Naive B cell (primary cell): ENCODE results near the gene SMTN. TPM values are rescaled to one million over a fixed set of nuclear protein-coding genes. Genes with fewer than 3 reads are reported as not detected.
A peak's percentile ranks its signal among the peaks of the same experiment; 100 is the strongest.

Experiments used
- ATAC-seq, 2 donors: fragments of 150-1000 bp; cut with Tn5 transposase; 2 replicates each; pipeline ENCODE4 v1.10.0; 2021; ENCODE audit warnings: low read depth in 2 of 2, mild to moderate bottlenecking in 2 of 2, moderate library complexity in 2 of 2
- DNase-seq: peaks from one replicate; pipeline ENCODE4 v3.0.0; 2022
- H3K27ac Mint-ChIP-seq, 6 donors: one replicate each; pipeline ENCODE4 v1.8.0; 2020 to 2022; ENCODE audit warnings: mild to moderate bottlenecking in 6 of 6, mixed read lengths in 6 of 6, moderate library complexity in 5 of 6, inconsistent platforms in 2 of 6
- H3K27me3 Mint-ChIP-seq, 3 donors: one replicate each; pipeline ENCODE4 v1.8.0; 2021 to 2022; ENCODE audit warnings: mixed read lengths in 3 of 3, mild to moderate bottlenecking in 1 of 3
- H3K36me3 Mint-ChIP-seq, 2 donors: one replicate each; pipeline ENCODE4 v1.8.0; 2020 to 2022; ENCODE audit warnings: mixed read lengths in 2 of 2, inconsistent platforms in 1 of 2, mild to moderate bottlenecking in 1 of 2
- H3K4me1 Mint-ChIP-seq, 3 donors: one replicate each; pipeline ENCODE4 v1.8.0; 2020 to 2022; ENCODE audit warnings: mixed read lengths in 3 of 3, inconsistent platforms in 1 of 3, mild to moderate bottlenecking in 1 of 3, moderate library complexity in 1 of 3
- H3K4me3 Mint-ChIP-seq, 8 donors: one replicate each; pipeline ENCODE4 v1.8.0; 2020 to 2022; ENCODE audit warnings: mild to moderate bottlenecking in 8 of 8, mixed read lengths in 8 of 8, moderate library complexity in 8 of 8, inconsistent platforms in 2 of 8
- H3K9me3 Mint-ChIP-seq, 7 donors: one replicate each; pipeline ENCODE4 v1.8.0; 2020 to 2022; ENCODE audit warnings: mixed read lengths in 7 of 7, mild to moderate bottlenecking in 5 of 7, inconsistent platforms in 2 of 7, moderate library complexity in 1 of 7
- polyA plus RNA-seq, 6 donors: library from polyadenylated mRNA; unstranded; fragments of 300-500 nt; fragmentation: Illumina TruSeq; gene quantifications; one replicate each; pipeline ENCODE4 v1.2.3, GENCODE V29; 2021; ENCODE audit warnings: low read depth in 6 of 6

Gene SMTN
- polyA plus RNA-seq, 6 donors from 2014 or later = 0.27 to 1.0 (median 0.79) TPM; not detected in 3

- Mint-ChIP-seq H3K27me3 (no peaks in the 10 kb centered on the region), H3K4me1 (no peaks in the 10 kb centered on the region), H3K4me3 (no peak overlapping the region), H3K9me3 (peaks cover 0 to 2% (median 0%) of the 10 kb centered on the region in 7 donors), H3K36me3 (no peaks in the 10 kb centered on the region), H3K27ac (no peak overlapping the region)
- ATAC-seq = no peak
- DNase-seq = no peak
These were observed 17.6 kb downstream of the SMTN start for GRCh38 chr22:31098632-31099110.

GRCh38 chr22:31099386-31099785, 18.3 kb downstream of the SMTN start:
- H3K27ac Mint-ChIP-seq = no peak overlapping the region
- H3K36me3 Mint-ChIP-seq = no peaks in the 10 kb centered on the region
- no peak overlapping the region for H3K4me3 Mint-ChIP-seq
- H3K27me3 Mint-ChIP-seq = no peaks in the 10 kb centered on the region
- H3K4me1 Mint-ChIP-seq = no peaks in the 10 kb centered on the region
- H3K9me3 Mint-ChIP-seq = peaks cover 0 to 2% (median 0%) of the 10 kb centered on the region in 7 donors
- DNase-seq = no peak
- ATAC-seq = no peak

- Mint-ChIP-seq H3K27me3 (no peaks in the 10 kb centered on the region), H3K27ac (peak overlapping the region in 1 of 6 donors; percentile 77), H3K4me3 (no peak overlapping the region), H3K9me3 (peaks cover 0 to 2% (median 0%) of the 10 kb centered on the region in 7 donors), H3K36me3 (no peaks in the 10 kb centered on the region), H3K4me1 (no peaks in the 10 kb centered on the region)
- ATAC-seq (no peak), DNase-seq (no peak)
These were observed 19.0 kb downstream of the SMTN start for GRCh38 chr22:31099841-31100761.

- no peaks in the 10 kb centered on the region for H3K27me3 Mint-ChIP-seq
- H3K4me1 Mint-ChIP-seq = peaks cover 0 to 2% (median 1%) of the 10 kb centered on the region in 3 donors
- no peak overlapping the region for H3K4me3 Mint-ChIP-seq
- no peak for DNase-seq
- H3K27ac Mint-ChIP-seq = peak overlapping the region in 2 of 6 donors; percentile 66 to 67
- H3K9me3 Mint-ChIP-seq = peaks cover 0 to 2% (median 0%) of the 10 kb centered on the region in 7 donors
- no peaks in the 10 kb centered on the region for H3K36me3 Mint-ChIP-seq
- ATAC-seq = no peak
These were observed 19.8 kb downstream of the SMTN start for GRCh38 chr22:31100762-31101525.

- no peak for ATAC-seq
- no peaks in the 10 kb centered on the region for H3K27me3 Mint-ChIP-seq
- H3K4me1 Mint-ChIP-seq = peaks cover 9 to 16% (median 10%) of the 10 kb centered on the region in 3 donors
- no peak for DNase-seq
- peaks cover 0 to 2% (median 0%) of the 10 kb centered on the region in 7 donors for H3K9me3 Mint-ChIP-seq
- no peak overlapping the region for H3K4me3 Mint-ChIP-seq
- H3K36me3 Mint-ChIP-seq = no peaks in the 10 kb centered on the region
- H3K27ac Mint-ChIP-seq = no peak overlapping the region
These were observed 21.4 kb downstream of the SMTN start for GRCh38 chr22:31102441-31103081.

GRCh38 chr22:31103111-31103510, 22.0 kb downstream of the SMTN start:
- ATAC-seq (no peak), DNase-seq (no peak)
- Mint-ChIP-seq H3K36me3 (no peaks in the 10 kb centered on the region), H3K27ac (no peak overlapping the region), H3K9me3 (peaks cover 0 to 2% (median 0%) of the 10 kb centered on the region in 7 donors), H3K27me3 (no peaks in the 10 kb centered on the region), H3K4me1 (peaks cover 15 to 21% (median 15%) of the 10 kb centered on the region in 3 donors), H3K4me3 (no peak overlapping the region)

- peaks cover 15 to 22% (median 15%) of the 10 kb centered on the region in 3 donors for H3K4me1 Mint-ChIP-seq
- H3K27ac Mint-ChIP-seq = no peak overlapping the region
- no peaks in the 10 kb centered on the region for H3K36me3 Mint-ChIP-seq
- DNase-seq = no peak
- H3K4me3 Mint-ChIP-seq = peak overlapping the region in 2 of 8 donors; percentile 30 to 33
- H3K27me3 Mint-ChIP-seq = no peaks in the 10 kb centered on the region
- peaks cover 0 to 2% (median 0%) of the 10 kb centered on the region in 7 donors for H3K9me3 Mint-ChIP-seq
- no peak for ATAC-seq
These were observed 23.0 kb downstream of the SMTN start for GRCh38 chr22:31103899-31104694.

- peaks cover 15 to 22% (median 15%) of the 10 kb centered on the region in 3 donors for H3K4me1 Mint-ChIP-seq
- H3K4me3 Mint-ChIP-seq = peak overlapping the region in 1 of 8 donors; percentile 98
- H3K27me3 Mint-ChIP-seq = peaks cover 0 to 4% (median 0%) of the 10 kb centered on the region in 3 donors
- DNase-seq = no peak
- no peak overlapping the region for H3K27ac Mint-ChIP-seq
- H3K36me3 Mint-ChIP-seq = no peaks in the 10 kb centered on the region
- peaks cover 0 to 2% (median 0%) of the 10 kb centered on the region in 7 donors for H3K9me3 Mint-ChIP-seq
- no peak for ATAC-seq
These were observed 23.8 kb downstream of the SMTN start for GRCh38 chr22:31104869-31105268.

- peaks cover 0 to 2% (median 0%) of the 10 kb centered on the region in 7 donors for H3K9me3 Mint-ChIP-seq
- no peaks in the 10 kb centered on the region for H3K36me3 Mint-ChIP-seq
- no peak for ATAC-seq
- peaks cover 15 to 22% (median 15%) of the 10 kb centered on the region in 3 donors for H3K4me1 Mint-ChIP-seq
- H3K4me3 Mint-ChIP-seq = peak overlapping the region in 6 of 8 donors; percentile 26 to 98 (median 92)
- peaks cover 0 to 5% (median 0%) of the 10 kb centered on the region in 3 donors for H3K27me3 Mint-ChIP-seq
- no peak overlapping the region for H3K27ac Mint-ChIP-seq
- DNase-seq = no peak
These were observed 24.3 kb downstream of the SMTN start for GRCh38 chr22:31105282-31105929.

GRCh38 chr22:31106001-31106571, 25.0 kb downstream of the SMTN start:
- peaks cover 0 to under 1% (median 0%) of the 10 kb centered on the region in 7 donors for H3K9me3 Mint-ChIP-seq
- DNase-seq (no peak), ATAC-seq (no peak)
- peaks cover 15 to 22% (median 15%) of the 10 kb centered on the region in 3 donors for H3K4me1 Mint-ChIP-seq
- H3K27me3 Mint-ChIP-seq = peaks cover 0 to 5% (median 0%) of the 10 kb centered on the region in 3 donors
- H3K4me3 Mint-ChIP-seq = peak overlapping the region; percentile 66 to 98 (median 94)
- H3K27ac Mint-ChIP-seq = peak overlapping the region in 1 of 6 donors; percentile 79
- no peaks in the 10 kb centered on the region for H3K36me3 Mint-ChIP-seq

GRCh38 chr22:31106731-31107177, 25.6 kb downstream of the SMTN start:
- peak overlapping the region in 4 of 6 donors; percentile 69 to 96 (median 84) for H3K27ac Mint-ChIP-seq
- H3K9me3 Mint-ChIP-seq = no peaks in the 10 kb centered on the region
- no peak for ATAC-seq
- peak overlapping the region; percentile 89 to 98 (median 94) for H3K4me3 Mint-ChIP-seq
- no peak for DNase-seq
- H3K4me1 Mint-ChIP-seq = peaks cover 15 to 22% (median 15%) of the 10 kb centered on the region in 3 donors
- H3K27me3 Mint-ChIP-seq = peaks cover 0 to 5% (median 0%) of the 10 kb centered on the region in 3 donors
- no peaks in the 10 kb centered on the region for H3K36me3 Mint-ChIP-seq
